ENCODE results near the gene GINM1. TPM values are rescaled to one million over a fixed set of nuclear protein-coding genes. Genes with fewer than 3 reads are reported as not detected.

Gene GINM1
- total and polyA plus RNA-seq, 2 of the 8 experiments (the other 6 are each of a cell fraction or from before 2014, with no cell fraction given), result 5.1 to 21.6 TPM

- TF ChIP-seq CHD7 (IDR thresholded peaks at IDR 0.05; ENCODE audit: insufficient replicate concordance, low read length), result no peak
- TF ChIP-seq CEBPB (IDR thresholded peaks at IDR 0.05; ENCODE audit: low read depth, low read length), result no peak
- no peak for TF ChIP-seq TCF12 (IDR thresholded peaks at IDR 0.05; ENCODE audit: low read depth, low read length)
- TF ChIP-seq CREB1 (IDR thresholded peaks at IDR 0.05), result no peak
- TF ChIP-seq SP2 (IDR thresholded peaks at IDR 0.05; ENCODE audit: low read length), result no peak
- no peak for TF ChIP-seq SIN3A (conservative IDR thresholded peaks at IDR 0.05 in 1 of 2, IDR thresholded peaks at IDR 0.05 in 1 of 2; ENCODE audit: low read depth in 1 of 2, low read length in 2 of 2)
- TF ChIP-seq RNF2 (IDR thresholded peaks at IDR 0.05; ENCODE audit: borderline replicate concordance, low read depth, low read length, missing control alignments, poor library complexity, severe bottlenecking), result no peak
- no peak for TF ChIP-seq ASH2L (IDR thresholded peaks at IDR 0.05; ENCODE audit: low read length)
- TF ChIP-seq JUND (IDR thresholded peaks at IDR 0.05; ENCODE audit: low read length), result no peak
- no peak for TF ChIP-seq GABPA (IDR thresholded peaks at IDR 0.05; ENCODE audit: borderline replicate concordance, insufficient read depth, low read length)
These were observed 42.3 kb downstream of the GINM1 start (continued) for GRCh38 chr6:149608381-149608982.

Measured in H1 (cell line).